Right lobe of liver (tissue), 6 donors: Measurements from ENCODE around the gene TRAF3IP1. TPM values are rescaled to one million over a fixed set of nuclear protein-coding genes. Genes with fewer than 3 reads are reported as not detected.

Experiments used
- ATAC-seq, 4 donors: fragments of 200-7000 bp; cut with Tn5 transposase; one replicate each; pipeline ENCODE4 v1.9.1; 2020; ENCODE audit warnings: mild to moderate bottlenecking in 4 of 4, moderate library complexity in 4 of 4
- DNase-seq, 3 donors: peaks; one replicate each; pipeline ENCODE4 v3.0.0-alpha.2; 2020
- H3K27ac ChIP-seq, 3 donors: fragments of 200-600 bp; one replicate each; pipeline ENCODE4 v1.8.0; 2022
- H3K27me3 ChIP-seq, 2 donors: fragments of 200-600 bp; one replicate each; pipeline ENCODE4 v1.8.0; 2022
- H3K36me3 ChIP-seq, 4 donors: fragments of 200-600 bp; sonication (generic) in 1 of 4; one replicate each; pipeline versions ENCODE4 v1.5.1 to v1.8.0; 2017 to 2022; ENCODE audit warnings: control low read depth in 1 of 4
- H3K4me1 ChIP-seq, 4 donors: fragments of 200-600 bp; sonication (generic) in 1 of 4; one replicate each; pipeline versions ENCODE4 v1.5.1 to v1.8.0; 2017 to 2022; ENCODE audit warnings: control low read depth in 1 of 4
- H3K4me3 ChIP-seq, 3 donors: fragments of 200-600 bp; one replicate each; pipeline ENCODE4 v1.8.0; 2022
- H3K9me3 ChIP-seq, 4 donors: fragments of 200-600 bp; sonication (generic) in 1 of 4; one replicate each; pipeline versions ENCODE4 v1.5.1 to v1.8.0; 2017 to 2022; ENCODE audit warnings: control low read depth in 1 of 4
- POLR2A ChIP-seq: fragments of 450-650 bp; IDR thresholded peaks from one replicate; pipeline ENCODE4 v1.6.1; 2017; ENCODE audit warnings: antibody characterized with exemption, mild to moderate bottlenecking
- WGBS: methylation state at CpG from one replicate; pipeline ENCODE4 v1.1.6; 2018; ENCODE audit warnings: low coverage, low lambda C conversion rate; ENCODE audit not compliant: insufficient coverage; ENCODE audit errors: missing lambda C conversion rate; 5-methylcytosine and 5-hydroxymethylcytosine counted together
- intact Hi-C, 2 donors: fragments of 100-400 bp; cut with DNase I; formaldehyde crosslinking; loops; one replicate each; pipeline versions ENCODE4 v1.11.2 to v1.14.1; 2022
- total RNA-seq, 6 experiments: library from RNA; depleted of rRNA in 2 of 6; stranded (reverse); fragments of >200 nt in 2 of 6; fragmentation: NEBNext Ultra II Directional in 3 of 6; extraction: Animal tissue kit (Norgen Biotek cat#: 25700) in 3 of 6; gene quantifications; one replicate each; pipeline versions ENCODE4 v1.1.0 to v1.2.4, GENCODE V29; 2016 to 2023
- TF ChIP-seq, protein P1 (sequence below), 4 donors: fragments of 200-600 bp in 3 of 4; fragments of 450-650 bp in 1 of 4; IDR thresholded peaks; one replicate each; pipeline versions ENCODE4 v1.5.1 to v1.8.0; 2016 to 2022; ENCODE audit warnings: antibody characterized with exemption in 4 of 4, mild to moderate bottlenecking in 2 of 4
- donor health status: DM: no; HTN: yes; CAD: no.
- donor health status: DM: no; HTN: no; CAD: no.
- donor health status: DM: no; HTN: no; CAD: no.
- donor health status: DM: no; HTN: yes; CAD: no.
- donor health status: DM: no; HTN: yes; CAD: no.

TRAF3IP1 gene
- total RNA-seq, 6 experiments from 2014 or later, result 4.6 to 12.0 (median 8.3) TPM

- no peak for DNase-seq
- Histone ChIP-seq H3K4me3 (no peak overlapping the region), H3K36me3 (no peaks in the 10 kb centered on the region), H3K27ac (no peak overlapping the region), H3K27me3 (no peaks in the 10 kb centered on the region), H3K4me1 (no peaks in the 10 kb centered on the region), H3K9me3 (no peaks in the 10 kb centered on the region)
- WGBS, result 69% methylated on average over 2 of the region's 8 CpGs
- no peak for TF ChIP-seq POLR2A
- TF ChIP-seq, protein P1, sequence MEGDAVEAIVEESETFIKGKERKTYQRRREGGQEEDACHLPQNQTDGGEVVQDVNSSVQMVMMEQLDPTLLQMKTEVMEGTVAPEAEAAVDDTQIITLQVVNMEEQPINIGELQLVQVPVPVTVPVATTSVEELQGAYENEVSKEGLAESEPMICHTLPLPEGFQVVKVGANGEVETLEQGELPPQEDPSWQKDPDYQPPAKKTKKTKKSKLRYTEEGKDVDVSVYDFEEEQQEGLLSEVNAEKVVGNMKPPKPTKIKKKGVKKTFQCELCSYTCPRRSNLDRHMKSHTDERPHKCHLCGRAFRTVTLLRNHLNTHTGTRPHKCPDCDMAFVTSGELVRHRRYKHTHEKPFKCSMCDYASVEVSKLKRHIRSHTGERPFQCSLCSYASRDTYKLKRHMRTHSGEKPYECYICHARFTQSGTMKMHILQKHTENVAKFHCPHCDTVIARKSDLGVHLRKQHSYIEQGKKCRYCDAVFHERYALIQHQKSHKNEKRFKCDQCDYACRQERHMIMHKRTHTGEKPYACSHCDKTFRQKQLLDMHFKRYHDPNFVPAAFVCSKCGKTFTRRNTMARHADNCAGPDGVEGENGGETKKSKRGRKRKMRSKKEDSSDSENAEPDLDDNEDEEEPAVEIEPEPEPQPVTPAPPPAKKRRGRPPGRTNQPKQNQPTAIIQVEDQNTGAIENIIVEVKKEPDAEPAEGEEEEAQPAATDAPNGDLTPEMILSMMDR (IDR thresholded peaks at IDR 0.05), result no peak
- intact Hi-C loops, result no loop called here
- ATAC-seq, result no peak
Measured at GRCh38 chr2:238313289-238313990, 6.9 kb upstream of the TRAF3IP1 start.

GRCh38 chr2:238313991-238314350, 6.3 kb upstream of the TRAF3IP1 start:
- Histone ChIP-seq H3K27ac (no peak overlapping the region), H3K9me3 (no peaks in the 10 kb centered on the region), H3K27me3 (no peaks in the 10 kb centered on the region), H3K4me1 (no peaks in the 10 kb centered on the region), H3K36me3 (no peaks in the 10 kb centered on the region), H3K4me3 (no peak overlapping the region)
- intact Hi-C loops, result no loop called here
- no peak for TF ChIP-seq POLR2A
- TF ChIP-seq, protein P1 (IDR thresholded peaks at IDR 0.05), result no peak
- 100% methylated on average over 1 of the region's 2 CpGs for WGBS
- ATAC-seq (no peak), DNase-seq (no peak)

- Histone ChIP-seq H3K36me3 (no peaks in the 10 kb centered on the region), H3K4me1 (no peaks in the 10 kb centered on the region), H3K27me3 (no peaks in the 10 kb centered on the region), H3K27ac (no peak overlapping the region), H3K4me3 (no peak overlapping the region), H3K9me3 (no peaks in the 10 kb centered on the region)
- intact Hi-C loops, result no loop called here
- peak in 1 of 4 donors; percentile 34 for ATAC-seq
- TF ChIP-seq POLR2A, result no peak
- TF ChIP-seq, protein P1 (IDR thresholded peaks at IDR 0.05), result no peak
- no peak for DNase-seq
- 92% methylated on average over 7 of the region's 8 CpGs for WGBS
Measured at GRCh38 chr2:238314576-238314975, 5.7 kb upstream of the TRAF3IP1 start.

GRCh38 chr2:238315031-238315595, 5.2 kb upstream of the TRAF3IP1 start:
- 100% methylated on average over 1 of the region's 13 CpGs for WGBS
- no peaks in the 10 kb centered on the region for H3K4me1 ChIP-seq
- no peaks in the 10 kb centered on the region for H3K36me3 ChIP-seq
- intact Hi-C loops, result no loop called here
- H3K9me3 ChIP-seq, result no peaks in the 10 kb centered on the region
- ATAC-seq (no peak), DNase-seq (no peak)
- no peak overlapping the region for H3K27ac ChIP-seq
- no peak overlapping the region for H3K4me3 ChIP-seq
- TF ChIP-seq POLR2A, result no peak
- TF ChIP-seq, protein P1 (IDR thresholded peaks at IDR 0.05), result no peak
- H3K27me3 ChIP-seq, result no peaks in the 10 kb centered on the region
